ENCODE results near the gene GSTO1. TPM values are rescaled to one million over a fixed set of nuclear protein-coding genes. Genes with fewer than 3 reads are reported as not detected.

Gene GSTO1
- total and polyA plus RNA-seq, 4 donors: 137 to 349 (median 211) TPM

- peak overlapping the region; percentile 71 to 97 (median 80) for H3K4me3 ChIP-seq (ENCODE audit: low read depth in 1 of 3, low read length in 3 of 3)
- peak overlapping the region; percentile 99 to 100 for H3K27ac ChIP-seq (ENCODE audit: low read depth in 1 of 2, low read length in 2 of 2)
- H3K9me3 ChIP-seq (ENCODE audit: control insufficient read depth in 4 of 4, low read length in 3 of 4): no peaks in the 10 kb centered on the region
- peak overlapping the region; percentile 88 to 99 for H3K9ac ChIP-seq (ENCODE audit: low read depth in 1 of 2, low read length in 2 of 2)
- WGBS: 0% methylated on average over 1 of the region's 1 CpG
- peaks cover 2 to 21% (median 15%) of the 10 kb centered on the region in 4 donors for H3K36me3 ChIP-seq (ENCODE audit: control insufficient read depth in 4 of 4, insufficient read depth in 3 of 4, low read depth in 1 of 4, low read length in 3 of 4)
- H3K4me1 ChIP-seq (ENCODE audit: control insufficient read depth in 4 of 4, insufficient read depth in 4 of 4, low read length in 3 of 4): peaks cover 6 to 78% (median 60%) of the 10 kb centered on the region in 4 donors
- no peak for DNase-seq (ENCODE audit: low spot score)
- TF ChIP-seq RXRA (IDR thresholded peaks at IDR 0.05): peak; percentile 70 to 87
- peak; percentile 33 to 36 for TF ChIP-seq RAD21 (IDR thresholded peaks at IDR 0.05)
- peak; percentile 58 for TF ChIP-seq REST (IDR thresholded peaks at IDR 0.05)
- TF ChIP-seq JUND (IDR thresholded peaks at IDR 0.05): peak; percentile 23 to 51
- TF ChIP-seq SP1 (IDR thresholded peaks at IDR 0.05): peak; percentile 83
- peak; percentile 90 for TF ChIP-seq MAX (IDR thresholded peaks at IDR 0.05)
- TF ChIP-seq HNF4A (conservative IDR thresholded peaks at IDR 0.05): peak; percentile 93 to 95
- peak; percentile 19 for TF ChIP-seq TAF1 (conservative IDR thresholded peaks at IDR 0.05)
- peak in 1 of 2 donors; percentile 43 for TF ChIP-seq GABPA (IDR thresholded peaks at IDR 0.05 in 1 of 2, conservative IDR thresholded peaks at IDR 0.05 in 1 of 2)
- TF ChIP-seq ATF3 (IDR thresholded peaks at IDR 0.05): peak; percentile 27
- peak; percentile 93 for TF ChIP-seq FOXA1 (IDR thresholded peaks at IDR 0.05)
- no peak for TF ChIP-seq NR2F2 (IDR thresholded peaks at IDR 0.05)
- TF ChIP-seq CTCF (IDR thresholded peaks at IDR 0.05; ENCODE audit: low read depth, low read length, missing input control): no peak
- TF ChIP-seq YY1 (IDR thresholded peaks at IDR 0.05): peak; percentile 46
- TF ChIP-seq ZBTB33 (IDR thresholded peaks at IDR 0.05): peak; percentile 72
- peak; percentile 94 for TF ChIP-seq FOXA2 (IDR thresholded peaks at IDR 0.05)
- peak in 1 of 2 donors; percentile 83 for TF ChIP-seq EGR1 (IDR thresholded peaks at IDR 0.05; ENCODE audit: low read depth in 2 of 2)
- peak; percentile 79 for TF ChIP-seq HNF4G (IDR thresholded peaks at IDR 0.05)
- no peaks in the 10 kb centered on the region for H3K27me3 ChIP-seq (ENCODE audit: control insufficient read depth in 4 of 4, insufficient read depth in 4 of 4, low read length in 3 of 4)
These were observed 1.8 kb downstream of the GSTO1 start for GRCh38 chr10:104256335-104256961.
